ENCODE measurements around the gene OPN4.
"Not testable (repeated sequence)": the region's sequence is repeated elsewhere in the genome, so short reads cannot be mapped to it uniquely, and the experiment has no call there.

DNA sequence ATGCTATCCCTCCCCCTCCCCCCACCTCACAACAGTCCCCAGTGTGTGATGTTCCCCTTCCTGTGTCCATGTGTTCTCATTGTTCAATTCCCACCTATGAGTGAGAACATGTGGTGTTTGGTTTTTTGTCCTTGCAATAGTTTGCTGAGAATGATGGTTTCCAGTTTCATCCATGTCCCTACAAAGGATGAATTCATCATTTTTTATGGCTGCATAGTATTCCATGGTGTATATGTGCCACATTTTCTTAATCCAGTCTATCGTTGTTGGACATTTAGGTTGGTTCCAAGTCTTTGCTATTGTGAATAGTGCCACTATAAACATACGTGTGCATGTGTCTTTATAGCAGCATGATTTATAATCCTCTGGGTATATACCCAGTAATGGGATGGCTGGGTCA, 37.1 kb upstream of the OPN4 start:
- not testable (repeated sequence) for TF ChIP-seq EZH2 (IDR thresholded peaks at IDR 0.05; ENCODE audit: low read length, unreplicated experiment); EZH2phosphoT487 (IDR thresholded peaks at IDR 0.05; ENCODE audit: borderline replicate concordance, low read length)

Data from PC-3 (cell line).